Measurements from ENCODE around the gene MFSD2A. TPM values are rescaled to one million over a fixed set of nuclear protein-coding genes. Genes with fewer than 3 reads are reported as not detected.

Gene MFSD2A
- total RNA-seq, 1 experiment from 2014 or later = 3.9 TPM

DNA sequence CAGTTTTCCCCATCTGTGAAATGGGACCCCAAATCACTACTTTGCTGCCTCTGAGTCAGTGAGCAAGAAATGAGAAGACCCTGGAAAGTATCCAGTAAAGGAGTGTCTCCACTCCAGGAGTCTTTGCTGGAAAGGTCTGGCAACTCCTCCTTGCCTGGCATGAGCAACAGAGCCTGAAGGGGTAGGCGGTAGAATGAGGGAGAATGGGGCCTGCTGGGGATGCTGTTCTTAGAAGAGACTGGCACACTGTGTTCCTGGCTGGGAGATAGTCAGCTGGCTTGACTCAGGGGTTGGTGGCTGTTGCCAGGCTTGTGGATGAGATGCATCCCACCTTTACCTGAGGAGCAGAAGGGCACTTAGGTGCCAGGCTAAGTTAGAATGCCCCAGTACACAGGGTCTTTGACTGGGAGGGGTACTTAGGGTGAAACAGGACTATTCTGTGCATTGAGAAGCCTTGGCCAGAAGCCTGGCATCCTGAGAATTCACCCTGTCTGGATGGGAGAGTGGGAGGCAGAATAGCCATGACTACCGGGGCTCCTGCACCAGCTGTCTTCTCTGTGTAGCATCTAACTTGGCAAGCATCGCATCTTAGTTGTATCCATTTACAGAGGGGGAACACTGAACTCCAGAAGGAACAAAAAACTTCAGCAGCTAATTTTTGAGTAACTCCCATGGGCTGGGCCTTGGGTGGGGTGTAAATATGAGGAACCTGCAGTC lies 2.5 kb downstream of the MFSD2A start:
- no TSS peak for BruUV-seq (replicated peaks)
- no peak overlapping the region for H3K4me3 Mint-ChIP-seq (ENCODE audit: low read depth, unreplicated experiment)

DNA sequence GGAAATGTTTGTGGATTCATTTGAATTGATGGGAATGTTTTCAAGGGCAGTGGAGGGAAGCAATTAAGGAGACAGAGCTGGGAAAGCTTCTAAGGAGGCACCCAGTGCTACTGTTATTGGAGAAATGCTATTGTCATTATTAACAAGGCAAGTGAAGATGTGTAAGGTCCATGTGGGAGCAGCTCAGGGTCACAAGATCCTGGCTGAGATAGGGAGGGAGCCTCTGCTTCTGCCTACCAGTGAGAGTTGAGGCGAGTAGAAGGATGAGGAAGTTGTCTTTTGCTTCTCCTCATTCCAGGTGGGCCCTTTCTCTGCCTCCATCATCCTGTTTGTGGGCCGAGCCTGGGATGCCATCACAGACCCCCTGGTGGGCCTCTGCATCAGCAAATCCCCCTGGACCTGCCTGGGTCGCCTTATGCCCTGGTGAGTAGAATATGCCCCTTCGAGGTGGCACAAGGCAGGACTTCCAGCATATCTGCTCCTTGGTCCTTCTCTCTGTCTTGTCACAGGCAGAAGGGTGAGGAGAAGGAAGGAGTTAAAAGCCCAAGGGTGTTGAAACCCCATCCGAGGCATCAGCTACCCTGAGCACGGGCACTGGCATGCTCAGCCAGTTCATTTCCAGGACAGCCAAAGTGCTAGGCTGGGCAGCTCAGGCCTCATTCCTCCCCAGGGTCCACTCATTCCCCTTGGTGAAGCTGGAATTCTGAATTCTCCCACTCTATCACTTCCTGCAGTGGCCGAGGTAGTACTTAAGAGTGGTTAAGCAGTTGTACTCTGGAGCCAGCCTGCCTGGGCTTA lies 3.7 kb downstream of the MFSD2A start:
- H3K9me3 Mint-ChIP-seq (ENCODE audit: low read depth, unreplicated experiment) = no peaks in the 10 kb centered on the region
- no peak for TF ChIP-seq CTCF (IDR thresholded peaks at IDR 0.05; ENCODE audit: unreplicated experiment)
- H3K36me3 Mint-ChIP-seq (ENCODE audit: insufficient read depth, unreplicated experiment) = peaks cover 17% of the 10 kb centered on the region
- H3K4me1 Mint-ChIP-seq (ENCODE audit: low read depth, unreplicated experiment) = no peaks in the 10 kb centered on the region
- intact Hi-C loops (cut with micrococcal nuclease; ENCODE audit: unreplicated experiment) = no loop called here
- DNase-seq = no peak
- H3K27ac Mint-ChIP-seq (ENCODE audit: unreplicated experiment) = no peak overlapping the region
- H3K27me3 Mint-ChIP-seq (ENCODE audit: unreplicated experiment) = peaks cover 4% of the 10 kb centered on the region
- no TSS peak for BruUV-seq (replicated peaks)
- no peak overlapping the region for H3K4me3 Mint-ChIP-seq (ENCODE audit: low read depth, unreplicated experiment)
- CTCF ChIA-PET = interaction anchor here (0.7 kb wide), 1 partner anchor 45 kb away, joined by 3 read pairs; no protein-coding TSS in a partner anchor

More for the DNA sequence above, 2.5 kb downstream of the MFSD2A start:
- no peaks in the 10 kb centered on the region for H3K9me3 Mint-ChIP-seq (ENCODE audit: low read depth, unreplicated experiment)
- DNase-seq = no peak
- intact Hi-C loops (cut with micrococcal nuclease; ENCODE audit: unreplicated experiment) = no loop called here
- H3K27ac Mint-ChIP-seq (ENCODE audit: unreplicated experiment) = no peak overlapping the region
- CTCF ChIA-PET = interaction anchor here (0.7 kb wide), 1 partner anchor 21 kb away, joined by 4 read pairs; no protein-coding TSS in a partner anchor
- peaks cover 4% of the 10 kb centered on the region for H3K4me1 Mint-ChIP-seq (ENCODE audit: low read depth, unreplicated experiment)
- H3K36me3 Mint-ChIP-seq (ENCODE audit: insufficient read depth, unreplicated experiment) = peaks cover 17% of the 10 kb centered on the region
- TF ChIP-seq CTCF (IDR thresholded peaks at IDR 0.05; ENCODE audit: unreplicated experiment) = no peak
- peaks cover 11% of the 10 kb centered on the region for H3K27me3 Mint-ChIP-seq (ENCODE audit: unreplicated experiment)

DNA sequence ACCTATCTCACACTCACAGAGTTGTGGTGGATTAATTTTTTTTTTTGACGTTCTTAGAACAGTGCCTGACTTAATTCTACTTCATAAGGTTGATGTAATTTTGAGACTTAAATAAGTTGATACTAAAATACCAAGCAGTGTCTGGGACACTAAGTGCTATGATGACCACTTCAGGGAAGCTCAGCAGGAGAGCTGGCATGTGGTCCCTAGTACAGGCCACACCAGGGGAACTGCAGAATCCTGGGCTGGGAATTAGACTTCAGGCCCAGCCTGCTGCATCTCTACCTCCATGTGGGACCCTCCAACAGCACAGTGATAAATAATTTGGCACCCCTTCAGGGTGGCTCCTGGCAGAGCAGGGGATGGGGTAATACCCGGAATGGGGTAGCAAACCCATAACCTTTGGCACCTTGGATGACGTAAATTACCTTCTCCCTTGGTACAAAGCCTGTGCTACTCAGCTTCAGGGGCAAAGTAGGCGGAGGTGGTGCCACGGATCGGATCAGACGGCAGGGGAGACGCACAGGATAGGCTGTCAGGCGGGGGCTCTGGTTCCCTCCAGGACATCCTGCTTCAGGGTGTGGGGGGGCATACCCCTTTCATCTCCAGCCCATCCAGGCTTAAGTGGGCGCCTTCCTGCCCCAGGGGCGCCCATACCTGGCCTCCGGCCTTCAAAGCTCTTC lies 4.8 kb downstream of the MFSD2A start:
- no peaks in the 10 kb centered on the region for H3K27me3 Mint-ChIP-seq (ENCODE audit: unreplicated experiment)
- H3K36me3 Mint-ChIP-seq (ENCODE audit: insufficient read depth, unreplicated experiment) = peaks cover 10% of the 10 kb centered on the region
- no peaks in the 10 kb centered on the region for H3K9me3 Mint-ChIP-seq (ENCODE audit: low read depth, unreplicated experiment)
- intact Hi-C loops (cut with micrococcal nuclease; ENCODE audit: unreplicated experiment) = no loop called here
- CTCF ChIA-PET = interaction anchor here (0.6 to 0.7 kb wide), 3 partner anchors 40 to 45 kb away, joined by 3 to 7 read pairs (median 4); no protein-coding TSS in a partner anchor
- no peak for DNase-seq
- H3K27ac Mint-ChIP-seq (ENCODE audit: unreplicated experiment) = no peak overlapping the region
- no peak overlapping the region for H3K4me3 Mint-ChIP-seq (ENCODE audit: low read depth, unreplicated experiment)
- BruUV-seq (replicated peaks) = no TSS peak
- no peak for TF ChIP-seq CTCF (IDR thresholded peaks at IDR 0.05; ENCODE audit: unreplicated experiment)
- H3K4me1 Mint-ChIP-seq (ENCODE audit: low read depth, unreplicated experiment) = no peaks in the 10 kb centered on the region

DNA sequence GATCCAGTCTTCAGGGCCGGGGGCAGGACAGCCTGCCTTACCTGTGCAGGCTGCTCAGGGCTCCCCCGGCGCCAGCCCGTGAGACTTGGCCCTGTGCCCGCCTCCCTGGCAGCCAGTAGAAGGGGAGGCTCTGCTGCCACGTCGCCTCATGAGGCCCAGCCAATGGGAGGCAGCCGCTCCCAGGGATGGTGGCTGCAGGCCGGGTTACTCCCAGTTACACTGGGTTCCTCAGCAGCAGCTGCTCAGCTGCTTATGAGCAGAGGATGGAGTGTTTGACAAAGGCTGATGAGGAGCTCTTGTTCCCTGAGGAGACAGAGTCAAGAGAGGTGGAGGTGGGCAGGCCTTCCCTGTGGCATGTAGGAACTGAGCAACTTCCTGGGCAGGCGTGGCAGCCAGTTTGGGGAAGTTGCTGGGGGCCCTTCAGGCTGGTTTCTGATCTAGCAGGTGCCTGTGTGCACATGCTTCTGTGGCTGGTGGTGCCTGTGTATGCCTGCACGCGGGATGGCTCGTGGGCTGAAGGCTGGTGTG lies 5.5 kb downstream of the MFSD2A start:
- no peaks in the 10 kb centered on the region for H3K4me1 Mint-ChIP-seq (ENCODE audit: low read depth, unreplicated experiment)
- no peak overlapping the region for H3K4me3 Mint-ChIP-seq (ENCODE audit: low read depth, unreplicated experiment)
- CTCF ChIA-PET = no interaction called here
- no peaks in the 10 kb centered on the region for H3K27me3 Mint-ChIP-seq (ENCODE audit: unreplicated experiment)
- no peak overlapping the region for H3K27ac Mint-ChIP-seq (ENCODE audit: unreplicated experiment)
- peak; percentile 10 for DNase-seq
- BruUV-seq (replicated peaks) = no TSS peak
- intact Hi-C loops (cut with micrococcal nuclease; ENCODE audit: unreplicated experiment) = no loop called here
- no peaks in the 10 kb centered on the region for H3K9me3 Mint-ChIP-seq (ENCODE audit: low read depth, unreplicated experiment)
- peaks cover 3% of the 10 kb centered on the region for H3K36me3 Mint-ChIP-seq (ENCODE audit: insufficient read depth, unreplicated experiment)
- TF ChIP-seq CTCF (IDR thresholded peaks at IDR 0.05; ENCODE audit: unreplicated experiment) = no peak

Data from Calu3 (cell line).